ENCODE data around the gene PRKCA. TPM values are rescaled to one million over a fixed set of nuclear protein-coding genes. Genes with fewer than 3 reads are reported as not detected.
A peak's percentile ranks its signal among the peaks of the same experiment; 100 is the strongest.
"Not testable (repeated sequence)": the region's sequence is repeated elsewhere in the genome, so short reads cannot be mapped to it uniquely, and the experiment has no call there.

Gene PRKCA
- total RNA-seq, 3 donors from 2014 or later = 42.3 to 77.7 (median 56.3) TPM

DNA sequence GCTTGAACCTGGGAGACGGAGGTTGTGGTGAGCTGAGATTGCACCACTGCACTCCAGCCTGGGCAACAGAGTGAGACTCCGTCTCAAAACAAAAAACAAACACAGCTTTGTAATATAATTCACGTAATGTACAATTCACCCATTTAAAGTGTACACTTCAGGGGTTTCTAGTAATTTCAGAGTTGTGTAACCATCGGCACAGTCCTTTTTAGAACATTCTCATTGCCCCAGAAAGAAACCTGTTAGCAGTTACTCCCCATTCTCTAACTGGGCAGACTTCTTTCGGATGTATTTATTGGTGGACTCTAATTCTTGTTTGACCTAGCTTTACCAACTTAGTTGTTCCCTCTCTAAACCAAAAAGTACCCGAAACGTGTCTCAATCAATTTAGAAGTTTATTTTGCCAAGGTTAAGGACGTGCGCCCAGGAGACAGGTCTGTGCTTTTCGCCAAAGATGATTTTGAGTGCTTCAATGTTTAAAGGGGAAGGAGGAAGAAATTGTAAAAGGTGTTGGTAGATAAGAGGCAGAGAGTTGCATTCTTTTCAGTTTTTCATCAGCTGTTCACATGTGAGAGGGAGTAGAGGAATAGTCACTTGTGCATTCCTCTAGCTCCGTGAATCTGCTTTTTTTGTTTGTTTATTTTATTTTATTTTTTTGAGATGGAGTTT, 175.3 kb downstream of the PRKCA start:
- ATAC-seq = no peak
- H3K9me3 ChIP-seq = peaks cover 3% of the 10 kb centered on the region
- DNase-seq = no peak
- no peaks in the 10 kb centered on the region for H3K36me3 ChIP-seq (ENCODE audit: low read depth)
- intact Hi-C loops (cut with DNase I, micrococcal nuclease) = no loop called here
- H3K4me1 ChIP-seq (ENCODE audit: low read depth) = peaks cover 3% of the 10 kb centered on the region
- no peak overlapping the region for H3K4me3 ChIP-seq
- TF ChIP-seq, protein P1, sequence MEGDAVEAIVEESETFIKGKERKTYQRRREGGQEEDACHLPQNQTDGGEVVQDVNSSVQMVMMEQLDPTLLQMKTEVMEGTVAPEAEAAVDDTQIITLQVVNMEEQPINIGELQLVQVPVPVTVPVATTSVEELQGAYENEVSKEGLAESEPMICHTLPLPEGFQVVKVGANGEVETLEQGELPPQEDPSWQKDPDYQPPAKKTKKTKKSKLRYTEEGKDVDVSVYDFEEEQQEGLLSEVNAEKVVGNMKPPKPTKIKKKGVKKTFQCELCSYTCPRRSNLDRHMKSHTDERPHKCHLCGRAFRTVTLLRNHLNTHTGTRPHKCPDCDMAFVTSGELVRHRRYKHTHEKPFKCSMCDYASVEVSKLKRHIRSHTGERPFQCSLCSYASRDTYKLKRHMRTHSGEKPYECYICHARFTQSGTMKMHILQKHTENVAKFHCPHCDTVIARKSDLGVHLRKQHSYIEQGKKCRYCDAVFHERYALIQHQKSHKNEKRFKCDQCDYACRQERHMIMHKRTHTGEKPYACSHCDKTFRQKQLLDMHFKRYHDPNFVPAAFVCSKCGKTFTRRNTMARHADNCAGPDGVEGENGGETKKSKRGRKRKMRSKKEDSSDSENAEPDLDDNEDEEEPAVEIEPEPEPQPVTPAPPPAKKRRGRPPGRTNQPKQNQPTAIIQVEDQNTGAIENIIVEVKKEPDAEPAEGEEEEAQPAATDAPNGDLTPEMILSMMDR (IDR thresholded peaks at IDR 0.05) = no peak

DNA sequence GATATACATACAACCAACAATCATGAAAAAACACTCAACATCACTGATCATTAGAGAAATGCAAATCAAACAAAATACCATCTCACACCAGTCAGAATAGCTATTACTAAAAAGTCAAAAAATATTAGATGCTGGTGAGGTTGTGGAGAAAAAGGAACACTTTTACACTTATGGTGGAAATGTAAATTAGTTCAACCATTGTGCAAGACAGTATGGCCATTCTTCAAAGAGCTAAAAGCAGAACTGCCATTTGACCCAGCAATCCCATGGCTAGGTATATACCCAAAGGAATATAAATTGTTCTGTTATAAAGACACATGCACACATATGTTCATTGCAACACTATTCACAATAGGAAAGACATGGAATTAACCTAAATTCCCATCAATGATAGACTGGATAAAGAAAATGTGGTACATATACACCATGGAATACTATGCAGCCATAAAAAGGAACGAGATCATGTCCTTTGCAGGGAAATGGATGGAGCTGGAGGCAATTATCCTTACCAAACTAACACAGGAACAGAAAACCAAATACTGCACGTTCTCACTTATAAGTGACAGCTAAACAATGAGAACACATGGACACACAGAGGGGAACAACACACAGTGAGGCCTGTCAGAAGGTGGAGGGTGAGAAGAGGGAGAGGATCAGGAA, 176.9 kb downstream of the PRKCA start:
- H3K4me1 ChIP-seq (ENCODE audit: low read depth); ATAC-seq; DNase-seq; H3K36me3 ChIP-seq (ENCODE audit: low read depth); intact Hi-C loops (cut with DNase I, micrococcal nuclease); H3K9me3 ChIP-seq; H3K4me3 ChIP-seq: not testable (repeated sequence)

DNA sequence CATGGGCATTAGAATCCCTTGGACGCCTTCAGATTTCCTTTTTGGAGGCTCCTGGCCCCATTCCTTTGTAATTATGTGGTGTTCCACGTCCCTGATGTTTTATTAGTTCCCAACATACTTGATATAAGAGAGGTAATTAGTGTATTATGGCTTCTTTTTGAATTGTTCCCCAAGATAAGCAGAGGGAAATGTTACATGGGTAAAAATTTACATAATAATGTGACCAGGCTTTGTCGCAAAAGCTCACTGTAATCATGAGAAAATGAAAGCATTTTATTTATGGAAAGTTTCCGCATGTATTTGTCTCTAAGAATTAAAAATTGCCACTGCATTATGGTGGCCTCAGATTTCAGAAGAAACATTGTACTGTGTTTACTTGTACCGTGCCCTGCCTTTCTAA, 177.8 kb downstream of the PRKCA start:
- Histone ChIP-seq H3K9me3 (peaks cover 3% of the 10 kb centered on the region), H3K4me1 (ENCODE audit: low read depth) (no peaks in the 10 kb centered on the region), H3K36me3 (ENCODE audit: low read depth) (no peaks in the 10 kb centered on the region), H3K4me3 (no peak overlapping the region)
- TF ChIP-seq, protein P1 (IDR thresholded peaks at IDR 0.05) = no peak
- intact Hi-C loops (cut with DNase I, micrococcal nuclease) = no loop called here
- DNase-seq = no peak
- ATAC-seq = no peak

DNA sequence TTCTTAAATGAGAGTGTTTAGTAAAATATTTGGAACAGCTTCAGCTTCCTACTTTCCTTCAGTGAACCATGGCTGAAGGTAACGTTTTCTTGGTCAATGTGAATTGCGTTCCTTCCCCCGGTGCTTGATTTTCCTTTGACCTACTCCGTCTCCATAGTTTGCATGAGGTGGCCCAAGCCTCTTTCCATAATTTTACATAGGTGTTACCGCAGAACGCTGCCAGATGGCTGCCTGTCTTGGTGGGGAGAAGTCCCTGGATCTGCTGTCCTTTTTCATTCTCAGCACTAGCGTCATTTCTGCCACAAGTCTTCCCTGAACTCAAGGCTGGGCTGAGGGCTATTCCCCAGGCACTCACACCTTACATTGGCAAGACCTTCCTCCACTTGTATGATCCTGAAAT, 178.4 kb downstream of the PRKCA start:
- DNase-seq (no peak), ATAC-seq (no peak)
- TF ChIP-seq, protein P1 (IDR thresholded peaks at IDR 0.05) = no peak
- H3K36me3 ChIP-seq (ENCODE audit: low read depth) = no peaks in the 10 kb centered on the region
- H3K4me1 ChIP-seq (ENCODE audit: low read depth) = no peaks in the 10 kb centered on the region
- intact Hi-C loops (cut with DNase I, micrococcal nuclease) = no loop called here
- H3K4me3 ChIP-seq = no peak overlapping the region
- H3K9me3 ChIP-seq = peaks cover 3% of the 10 kb centered on the region

DNA sequence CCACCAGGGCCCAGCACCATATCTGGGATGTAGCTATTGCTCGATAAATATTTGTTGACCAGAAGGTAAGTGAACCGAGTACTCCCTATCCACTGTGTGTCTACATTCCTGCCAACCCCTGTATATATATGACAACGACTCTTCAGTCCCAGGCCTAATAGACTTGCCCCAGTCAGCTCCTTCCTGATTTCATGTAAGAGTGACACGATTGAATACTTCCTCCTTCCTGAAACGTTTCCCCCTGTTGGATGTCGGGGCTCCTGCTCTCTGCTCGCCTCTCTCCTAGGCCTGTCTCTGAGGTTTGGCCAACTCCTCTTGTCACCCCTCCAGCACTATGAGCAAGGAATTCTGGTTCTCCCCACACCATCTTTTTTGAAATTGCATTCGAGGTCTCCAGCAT, 178.9 kb downstream of the PRKCA start:
- DNase-seq = no peak
- no peaks in the 10 kb centered on the region for H3K4me1 ChIP-seq (ENCODE audit: low read depth)
- intact Hi-C loops (cut with DNase I, micrococcal nuclease) = no loop called here
- TF ChIP-seq, protein P1 (IDR thresholded peaks at IDR 0.05) = no peak
- H3K9me3 ChIP-seq = peaks cover 3% of the 10 kb centered on the region
- H3K4me3 ChIP-seq = no peak overlapping the region
- peak; percentile 7 for ATAC-seq
- H3K36me3 ChIP-seq (ENCODE audit: low read depth) = no peaks in the 10 kb centered on the region

DNA sequence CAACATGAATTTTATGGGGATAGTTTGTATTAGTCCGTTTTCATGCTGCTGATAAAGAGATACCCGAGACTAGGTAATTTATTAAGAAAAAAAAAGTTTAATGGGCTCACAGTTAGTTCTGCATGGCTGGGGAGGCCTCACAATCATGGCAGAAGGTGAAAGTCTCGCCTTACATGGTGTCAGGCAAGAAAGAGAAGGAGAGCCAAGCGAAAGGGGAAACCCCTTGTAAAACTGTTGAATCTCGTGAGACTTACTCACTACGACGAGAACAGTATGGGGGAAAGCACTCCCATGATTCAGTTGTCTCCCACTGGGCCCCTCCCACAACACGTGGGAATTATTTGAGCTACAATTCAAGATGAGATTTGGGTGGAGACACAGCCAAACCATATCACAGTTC, 181.5 kb downstream of the PRKCA start:
- peaks cover 3% of the 10 kb centered on the region for H3K9me3 ChIP-seq
- H3K4me1 ChIP-seq (ENCODE audit: low read depth) = peaks cover 3% of the 10 kb centered on the region
- H3K4me3 ChIP-seq = no peak overlapping the region
- H3K36me3 ChIP-seq (ENCODE audit: low read depth) = no peaks in the 10 kb centered on the region
- DNase-seq (no peak), ATAC-seq (no peak)
- intact Hi-C loops (cut with DNase I, micrococcal nuclease) = no loop called here
- TF ChIP-seq, protein P1 (IDR thresholded peaks at IDR 0.05) = no peak
